HG02642 (cell line): ENCODE measurements around the gene LGI4.

Experiments
- ATAC-seq: cut with Tn5 transposase; IDR thresholded peaks from one replicate; pipeline ENCODE4 v1.9.1; 2021; ENCODE audit warnings: mild to moderate bottlenecking; ENCODE audit not compliant: unreplicated experiment, poor library complexity

The LGI4 gene

DNA sequence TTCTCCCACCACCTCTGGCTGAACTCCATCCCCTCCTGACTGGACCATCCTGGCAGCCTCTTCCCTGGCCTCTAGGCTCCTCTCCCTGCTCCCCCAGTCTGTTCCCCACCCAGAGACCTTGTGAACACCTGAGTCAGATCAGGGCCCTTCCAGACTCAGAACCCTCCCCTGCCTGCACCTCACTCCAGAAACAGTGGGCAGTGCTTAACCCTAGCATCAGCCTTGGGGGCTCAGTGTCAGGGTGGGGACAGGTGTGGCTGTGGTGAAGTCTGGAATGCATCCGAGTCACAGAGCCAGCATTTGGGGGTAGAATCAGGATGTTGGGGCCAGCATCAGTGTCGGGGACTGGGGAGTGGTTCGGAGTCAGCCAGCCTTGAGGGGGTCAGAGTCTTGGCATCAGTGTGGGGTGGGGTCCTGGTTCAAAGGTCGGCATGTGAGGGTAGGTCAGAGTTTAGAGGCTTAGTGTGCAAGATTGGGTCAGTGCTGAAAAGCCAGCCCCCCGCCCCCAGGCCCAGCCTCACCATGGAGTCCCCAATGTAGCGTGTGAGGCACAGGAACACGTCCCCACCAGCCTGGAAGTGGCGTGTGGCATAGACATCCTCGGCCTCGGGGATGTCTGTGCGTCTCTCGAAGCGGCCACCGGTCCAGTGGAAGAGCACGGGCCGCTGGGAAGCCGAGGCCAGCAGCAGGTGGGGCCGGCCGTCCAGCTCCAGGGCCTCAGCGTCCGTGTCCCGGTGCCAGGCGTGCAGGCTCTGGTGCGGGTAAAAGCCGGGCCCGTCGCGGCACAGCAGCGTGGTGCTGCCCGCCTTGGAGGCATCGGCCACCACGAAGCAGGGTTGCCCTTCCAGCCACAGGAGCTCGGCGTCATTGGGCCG lies 8.9 kb downstream of the LGI4 start:
- ATAC-seq: no peak

DNA sequence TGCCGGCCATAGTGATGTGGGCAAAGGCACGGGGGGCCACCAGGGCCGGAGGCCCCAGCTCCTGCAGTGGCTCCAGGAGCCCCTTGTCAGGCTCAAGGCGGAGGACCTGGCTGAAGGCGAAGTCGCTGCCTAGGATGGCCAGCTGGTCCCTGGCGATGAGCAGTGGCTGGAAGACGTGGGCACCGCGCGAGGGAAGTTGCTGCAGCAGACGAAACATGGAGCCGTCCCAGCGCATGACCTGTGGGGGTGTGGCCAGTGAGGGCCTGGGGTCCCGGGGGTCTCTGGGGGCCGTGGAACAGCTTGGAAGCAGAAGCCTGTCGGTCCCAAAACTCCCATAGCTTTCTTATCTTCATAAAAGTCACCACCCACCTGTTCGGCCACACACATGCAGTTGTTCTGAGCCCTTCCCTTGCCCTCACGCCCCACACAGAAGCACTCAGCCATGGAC lies 9.6 kb downstream of the LGI4 start:
- no peak for ATAC-seq

DNA sequence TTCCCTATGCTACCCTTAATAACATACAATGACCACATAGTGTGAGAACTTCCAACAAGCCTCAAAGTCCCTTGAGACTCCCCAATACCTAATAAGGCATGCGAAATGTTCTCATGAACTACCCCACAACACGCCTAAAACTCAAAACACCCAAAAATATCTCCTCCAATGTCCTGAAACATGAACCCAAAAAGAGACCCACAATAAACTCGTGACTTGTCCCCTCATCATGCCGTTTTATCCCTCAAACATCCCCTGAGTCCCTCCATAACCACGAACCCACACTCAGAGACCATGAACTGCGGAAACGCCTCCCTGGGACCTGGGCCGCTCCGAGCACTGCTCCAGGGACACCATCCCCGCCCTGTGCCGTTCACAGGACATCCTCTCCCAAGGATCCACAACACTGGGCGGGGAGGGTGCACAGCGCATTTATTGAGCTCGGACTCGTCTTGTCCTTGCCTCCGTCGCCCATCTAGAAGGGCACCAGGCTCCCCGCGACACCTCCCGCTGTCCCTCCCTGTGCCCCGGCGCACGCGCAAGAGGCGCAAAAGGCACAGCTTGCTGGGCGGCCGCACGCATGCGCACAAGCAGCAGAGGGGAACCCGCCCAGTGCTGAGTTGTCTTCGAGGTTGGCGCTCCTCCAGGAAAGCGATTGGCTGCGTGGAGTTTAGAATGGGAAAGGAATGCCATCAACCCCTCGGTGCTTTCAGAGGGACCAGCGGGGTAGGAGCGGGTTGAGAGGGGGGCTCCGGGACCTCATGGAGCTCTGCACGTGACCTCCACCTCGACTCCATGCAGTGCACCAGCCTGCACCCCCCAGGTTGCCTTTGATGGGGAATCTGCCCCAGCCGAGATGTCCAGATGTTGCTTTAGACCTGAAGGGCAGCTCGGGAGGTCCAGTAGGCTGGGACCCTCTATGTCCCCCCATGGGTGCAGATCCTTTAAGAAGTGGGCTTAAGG lies 10.5 kb downstream of the LGI4 start:
- peak; percentile 80 for ATAC-seq

DNA sequence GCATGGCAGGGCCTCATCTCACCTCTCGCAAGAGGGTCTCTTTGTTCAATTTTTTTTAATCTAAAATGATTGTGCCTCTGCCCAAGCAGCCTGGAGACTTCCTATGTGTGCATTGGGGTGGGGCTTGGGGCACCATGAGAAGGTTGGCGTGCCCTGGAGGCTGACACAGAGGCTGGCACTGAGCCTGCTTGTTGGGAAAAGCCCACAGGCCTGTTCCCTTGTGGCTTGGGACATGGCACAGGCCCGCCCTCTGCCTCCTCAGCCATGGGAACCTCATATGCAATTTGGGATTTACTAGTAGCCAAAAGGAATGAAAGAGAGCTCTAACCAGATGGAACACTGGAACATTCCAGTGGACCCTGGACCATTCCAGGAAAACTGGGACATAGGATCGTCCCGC lies 11.3 kb downstream of the LGI4 start:
- no peak for ATAC-seq

DNA sequence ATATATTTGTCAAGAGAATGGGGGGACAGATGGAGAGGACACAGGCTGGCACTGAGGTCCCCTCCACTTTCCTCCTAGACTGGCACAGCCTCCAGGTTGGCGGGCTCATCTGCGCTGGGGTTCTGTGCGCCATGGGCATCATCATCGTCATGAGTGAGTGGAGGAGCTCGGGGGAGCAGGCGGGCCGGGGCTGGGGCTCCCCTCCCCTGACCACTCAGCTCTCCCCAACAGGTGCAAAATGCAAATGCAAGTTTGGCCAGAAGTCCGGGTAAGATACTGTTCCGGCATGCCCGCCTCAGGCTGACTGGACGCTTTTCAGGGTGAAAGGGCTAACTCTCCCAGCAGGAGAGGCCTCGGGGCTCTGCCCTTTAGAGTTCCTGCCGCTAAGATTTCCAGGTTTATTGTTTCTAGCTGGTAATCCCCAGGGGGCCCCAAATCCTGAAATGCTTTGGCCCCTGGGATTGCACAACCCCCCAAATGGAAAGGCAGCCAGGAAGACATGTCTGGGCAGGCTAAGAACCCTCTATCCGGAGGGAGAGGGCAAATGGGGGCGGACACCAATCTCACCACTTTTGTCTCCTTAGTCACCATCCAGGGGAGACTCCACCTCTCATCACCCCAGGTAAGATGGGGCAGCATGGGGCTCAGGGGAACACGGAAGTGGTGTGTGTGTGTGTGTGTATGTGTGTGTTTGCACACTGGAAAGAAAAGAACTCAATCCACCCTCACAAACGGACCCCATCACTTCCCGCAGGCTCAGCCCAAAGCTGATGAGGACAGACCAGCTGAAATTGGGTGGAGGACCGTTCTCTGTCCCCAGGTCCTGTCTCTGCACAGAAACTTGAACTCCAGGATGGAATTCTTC lies 11.9 kb downstream of the LGI4 start:
- no peak for ATAC-seq

DNA sequence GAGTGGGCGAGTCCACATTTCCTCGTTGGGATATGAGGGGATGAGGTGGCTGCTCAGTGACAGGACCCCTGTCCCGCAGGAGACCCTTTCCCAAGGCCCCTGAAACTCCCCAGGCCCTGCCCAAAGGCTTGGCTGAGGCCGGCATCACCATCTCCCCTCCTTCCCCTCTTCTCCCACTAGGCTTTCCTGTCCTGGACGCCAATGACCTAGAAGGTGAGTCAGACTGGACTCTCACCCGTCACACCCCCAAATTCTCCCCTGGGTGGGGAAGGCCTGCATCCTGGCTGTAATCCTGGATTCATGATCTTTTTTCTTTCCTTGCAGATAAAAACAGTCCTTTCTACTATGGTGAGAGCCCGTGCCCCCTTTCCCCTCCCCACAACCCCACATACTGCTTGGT lies 14.0 kb downstream of the LGI4 start:
- ATAC-seq: no peak

DNA sequence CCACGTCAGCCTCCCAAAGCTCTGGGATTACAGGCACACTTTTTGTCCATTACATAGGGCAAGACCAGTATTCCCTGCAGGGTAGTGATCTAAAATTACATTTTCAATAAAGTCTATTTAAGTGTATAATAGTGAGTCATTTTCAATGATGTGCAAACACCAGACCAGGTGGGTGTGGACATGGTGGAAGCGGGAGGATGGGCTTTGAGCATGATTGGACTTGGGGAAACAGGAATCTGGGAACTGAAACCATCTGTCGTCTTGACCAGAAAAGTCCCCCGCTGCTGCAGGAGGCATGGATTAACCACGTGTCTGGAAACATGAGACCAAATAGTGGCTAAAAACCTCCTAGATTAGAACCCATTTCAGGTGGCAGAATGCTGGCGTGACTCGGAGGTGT lies 14.4 kb downstream of the LGI4 start:
- ATAC-seq: no peak

DNA sequence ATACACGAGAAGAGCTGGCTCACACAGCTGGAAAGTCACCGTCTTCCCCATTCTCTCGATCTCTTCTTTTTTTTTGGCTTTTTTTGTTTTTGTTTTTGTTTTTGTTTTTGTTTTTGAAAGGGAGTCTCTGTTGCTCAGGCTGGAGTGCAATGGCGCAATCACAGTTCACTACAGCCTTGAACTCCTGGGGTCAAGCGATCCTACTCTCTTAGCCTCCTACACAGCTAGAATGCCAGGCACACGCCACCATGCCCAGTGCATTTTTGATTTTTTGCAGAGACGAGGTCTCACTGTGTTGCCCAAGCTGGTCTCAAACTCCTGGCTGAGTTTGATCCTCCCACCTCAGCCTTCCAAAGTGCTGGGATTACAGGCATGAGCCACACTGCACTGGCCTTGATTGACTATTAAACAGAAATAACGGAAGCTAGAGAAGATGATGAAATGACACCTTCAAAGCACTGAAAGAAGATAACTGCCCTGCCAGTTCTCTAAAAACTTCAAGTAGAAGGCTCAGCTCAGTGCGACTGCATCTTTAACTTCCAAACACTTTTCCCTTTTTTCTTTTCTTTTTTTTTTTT lies 15.2 kb downstream of the LGI4 start:
- no peak for ATAC-seq

DNA sequence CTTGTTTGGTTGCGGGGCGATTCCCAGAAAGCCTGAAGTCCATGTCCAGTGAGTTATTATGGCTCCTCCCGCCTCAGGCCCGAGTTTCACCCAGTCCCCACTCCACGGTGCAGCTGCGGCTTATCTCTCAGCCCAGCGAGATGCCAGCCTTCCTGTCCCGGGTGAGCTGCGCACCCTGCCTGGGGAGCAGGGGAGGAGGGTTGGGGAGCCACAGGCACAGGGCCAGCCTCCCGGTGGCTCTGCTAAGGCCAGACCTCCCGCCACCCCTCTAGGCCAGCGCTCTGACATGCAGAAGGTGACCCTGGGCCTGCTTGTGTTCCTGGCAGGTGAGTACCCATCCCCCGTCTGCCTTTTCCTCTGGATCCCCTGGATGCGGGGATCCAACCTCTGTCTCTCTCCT lies 15.8 kb downstream of the LGI4 start:
- no peak for ATAC-seq

DNA sequence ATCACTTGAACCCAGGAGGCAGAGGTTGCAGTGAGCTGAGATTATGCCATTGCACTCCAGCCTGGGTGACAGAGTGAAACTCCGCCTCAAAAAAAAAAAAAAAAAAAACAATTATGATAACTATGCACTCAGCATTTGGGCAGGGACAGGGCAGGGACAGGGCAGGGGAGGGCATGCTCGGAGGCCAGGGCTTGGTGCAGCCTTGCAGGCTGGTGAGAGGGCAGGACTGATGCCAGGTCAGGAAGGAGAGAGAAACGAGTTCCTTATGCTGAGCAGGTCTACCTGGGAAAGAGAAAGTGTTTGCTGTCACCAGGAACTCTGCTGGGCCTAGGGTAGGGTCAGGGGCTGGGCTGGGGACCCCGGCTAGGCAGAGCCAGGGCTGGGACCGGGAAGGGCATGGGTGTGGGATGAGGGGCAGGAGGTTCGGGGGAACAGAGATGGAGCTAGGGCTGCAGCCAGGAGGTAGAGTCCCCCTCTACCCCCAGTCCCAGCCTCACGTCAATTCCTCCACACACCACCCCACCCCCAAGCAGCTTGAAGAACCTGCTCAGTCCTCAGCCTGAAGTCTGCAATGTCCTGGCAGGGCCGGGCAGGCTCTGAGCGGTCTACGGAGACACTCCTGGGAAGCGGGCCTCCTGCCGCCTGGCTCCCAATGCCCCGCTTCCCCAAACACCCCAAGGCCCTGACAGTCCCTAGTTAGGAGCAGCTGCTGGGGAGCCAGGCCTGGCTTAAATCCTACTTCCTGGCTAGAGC lies 16.4 kb downstream of the LGI4 start:
- no peak for ATAC-seq

DNA sequence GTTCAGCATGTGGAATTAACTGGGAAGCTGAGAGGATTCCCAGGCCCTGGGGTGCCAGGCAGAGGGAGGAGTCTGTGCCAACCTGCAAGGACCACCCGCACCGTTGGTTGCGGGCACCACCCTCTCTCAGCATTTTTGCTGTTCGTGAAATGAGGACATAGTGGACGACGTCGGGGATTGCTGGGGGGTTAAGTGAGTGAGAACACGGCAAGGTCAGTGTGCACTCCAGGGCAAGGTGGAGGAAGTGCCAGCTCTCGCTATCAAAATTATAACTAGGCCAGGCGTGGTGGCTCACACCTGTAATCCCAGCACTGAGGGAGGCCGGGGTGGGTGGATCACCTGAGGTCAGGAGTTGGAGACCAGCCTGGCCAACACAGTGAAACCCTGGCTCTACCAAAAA lies 17.1 kb downstream of the LGI4 start:
- ATAC-seq: no peak

DNA sequence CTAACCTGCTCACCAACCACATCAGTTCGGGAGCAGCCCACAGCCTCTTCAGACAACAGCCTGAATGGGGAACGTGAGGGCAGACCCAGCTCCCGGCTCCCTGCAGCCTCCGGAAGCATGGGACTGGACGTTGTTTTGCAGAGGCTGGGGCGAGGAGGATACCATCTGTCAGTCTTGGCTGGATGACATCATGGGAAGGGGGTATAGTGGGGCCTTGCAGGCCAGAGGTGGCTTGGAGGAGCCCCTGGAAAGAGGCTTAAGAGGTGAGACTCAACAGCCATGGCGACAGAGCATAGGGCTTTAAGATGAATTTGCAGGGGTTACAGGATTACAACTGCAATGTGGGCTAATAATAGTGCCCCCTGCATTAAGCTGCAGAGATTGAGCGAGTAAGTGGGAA lies 17.7 kb downstream of the LGI4 start:
- no peak for ATAC-seq

DNA sequence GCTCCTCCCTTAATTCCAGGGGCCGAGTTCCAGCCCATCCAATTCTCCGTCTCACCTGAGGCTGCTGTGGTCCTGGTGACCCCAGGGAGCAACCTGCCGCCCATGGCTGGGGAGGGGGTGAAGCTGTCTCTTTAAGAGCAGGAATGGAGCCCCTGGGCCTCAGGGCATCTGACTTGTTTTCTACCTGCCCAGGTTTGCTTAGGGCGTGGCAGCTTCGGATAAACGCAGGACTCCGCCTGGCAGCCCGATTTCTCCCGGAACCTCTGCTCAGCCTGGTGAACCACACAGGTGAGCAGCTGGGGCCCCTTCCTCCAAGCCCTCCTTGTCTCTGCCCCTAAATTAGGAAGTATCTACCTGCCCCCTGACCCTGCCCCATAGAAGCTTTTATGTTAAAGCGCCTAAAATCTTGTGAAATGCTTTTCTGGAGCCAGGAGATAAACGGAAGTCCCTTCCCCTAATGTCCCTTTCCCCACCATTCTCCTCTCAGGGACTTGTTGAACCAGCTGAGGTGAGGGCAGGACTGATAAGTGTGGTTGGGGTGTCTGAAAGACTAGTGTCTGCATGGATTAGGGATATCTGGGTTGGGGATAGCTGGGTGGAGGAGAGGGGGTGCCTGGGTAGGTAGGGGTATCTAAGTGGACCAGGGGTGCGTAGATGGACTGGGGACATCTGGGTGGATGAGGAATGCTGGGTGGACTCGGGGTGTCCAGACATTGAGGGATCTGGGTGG lies 18.6 kb downstream of the LGI4 start:
- no peak for ATAC-seq

DNA sequence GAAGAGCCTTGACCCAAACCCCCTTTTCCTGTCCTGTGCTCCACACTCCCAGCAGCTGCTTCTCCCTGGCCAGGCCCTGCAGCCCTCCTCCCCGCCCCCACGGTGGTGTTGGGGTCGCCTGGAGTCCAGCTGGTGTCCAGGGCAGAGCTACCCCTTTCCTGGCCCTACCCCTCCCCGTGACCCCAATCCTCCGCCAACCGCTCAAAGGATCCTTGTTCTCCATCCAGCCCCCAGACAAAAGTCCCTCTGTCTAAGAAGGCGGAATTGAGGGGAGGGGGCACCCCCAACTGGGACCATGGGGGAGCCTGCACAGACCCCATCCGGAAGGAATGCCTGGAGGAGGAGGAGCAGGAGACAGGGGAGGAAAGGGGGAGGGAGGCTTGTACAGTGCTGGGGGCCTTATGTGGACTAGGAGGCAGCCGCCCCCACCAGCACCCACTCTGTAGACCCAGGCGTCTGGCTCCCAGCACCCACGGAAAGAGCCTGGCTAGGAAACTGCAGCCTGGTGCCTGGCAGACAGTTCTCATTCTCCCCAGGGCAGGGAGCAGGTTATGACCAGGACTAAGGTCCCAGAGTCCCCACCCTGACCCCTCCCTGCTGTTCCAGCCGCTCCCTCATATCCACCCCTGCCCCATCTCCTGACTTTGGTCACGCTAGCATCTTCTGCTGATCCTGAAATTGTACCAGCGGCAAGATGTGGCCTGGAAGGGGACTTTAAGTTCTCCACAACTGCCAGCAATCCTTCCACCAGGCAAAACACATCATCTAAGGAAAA lies 19.5 kb downstream of the LGI4 start, which contains the start of gene FXYD3:
Gene FXYD3 (plus strand): TSS at position 647 of the 775 bp plus-strand sequence. CDS start 3,554 bp downstream, outside the sequence.
- ATAC-seq: no peak

DNA sequence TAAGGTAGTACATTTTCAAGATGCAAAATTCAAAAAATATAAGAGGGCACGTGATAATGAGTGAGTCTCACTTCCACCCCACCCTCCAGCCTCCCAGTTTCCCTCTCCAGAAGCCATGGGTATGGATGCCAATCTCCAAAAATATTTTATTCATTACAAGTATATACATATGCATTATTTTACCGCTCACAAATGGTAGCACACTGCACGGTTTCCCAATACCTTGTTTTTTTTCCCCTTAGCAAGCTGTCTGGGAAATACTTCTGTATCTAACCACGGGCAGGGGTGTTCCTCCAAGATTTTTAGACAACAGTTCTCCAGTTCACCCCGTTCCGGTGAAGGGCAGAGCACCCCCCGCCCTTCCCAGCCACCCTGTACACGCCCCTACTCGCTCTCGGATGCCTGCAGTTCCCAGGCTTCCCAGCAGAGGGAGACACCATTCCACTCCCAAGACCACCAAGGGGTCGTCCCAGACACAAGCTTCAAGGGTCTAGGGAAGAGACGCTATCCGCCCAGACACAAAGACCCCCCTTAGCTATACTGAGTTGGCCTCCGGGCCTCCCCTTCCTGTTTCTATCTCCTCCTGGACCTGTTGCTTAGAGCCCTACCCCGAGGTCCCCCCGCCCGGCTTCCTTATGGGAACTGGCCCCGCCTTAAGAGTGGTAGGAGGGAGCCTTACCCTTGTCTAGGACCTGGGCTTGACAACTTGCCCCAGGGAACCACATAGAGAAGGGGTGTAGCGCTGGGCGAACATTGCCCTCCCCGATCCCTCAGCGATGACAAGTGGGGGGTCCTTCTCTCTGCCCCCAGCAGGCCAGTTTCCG lies 20.3 kb downstream of the LGI4 start:
- no peak for ATAC-seq

DNA sequence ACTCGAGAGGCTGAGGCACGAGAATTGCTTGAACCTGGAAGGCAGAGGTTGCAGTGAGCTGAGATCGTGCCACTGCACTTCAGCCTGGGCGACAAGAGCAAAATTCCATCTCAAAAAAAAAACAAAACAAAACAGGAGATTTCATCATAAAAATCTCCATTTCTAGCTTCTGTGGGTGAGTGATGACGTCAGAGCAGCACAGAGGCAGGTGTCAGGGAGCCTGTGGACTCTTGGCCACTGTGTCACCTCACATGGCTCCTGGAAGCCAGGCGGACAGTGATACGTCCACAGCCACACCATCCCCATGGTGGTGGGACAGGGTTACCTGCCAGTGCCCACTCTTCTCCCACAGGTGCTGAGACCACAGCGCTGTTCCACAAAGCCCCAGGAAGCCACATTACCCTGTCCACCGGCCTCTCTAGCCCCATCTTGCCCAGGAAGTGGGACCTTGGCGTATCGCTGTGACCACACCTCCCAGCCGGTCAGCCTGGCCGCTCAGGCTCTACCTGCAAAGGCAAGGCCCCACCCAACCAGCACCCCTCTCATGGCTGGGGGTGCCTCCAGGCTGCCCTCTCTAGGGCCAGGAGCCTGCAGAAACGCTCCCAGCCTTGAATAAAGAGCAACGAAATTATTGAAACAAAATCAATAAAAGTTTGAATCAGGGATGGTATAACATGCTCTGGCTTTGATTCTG lies 21.7 kb downstream of the LGI4 start:
- ATAC-seq: no peak
